GM18508 (cell line): ENCODE data around the gene CEP70.
"Not testable (repeated sequence)": the region's sequence is repeated elsewhere in the genome, so short reads cannot be mapped to it uniquely, and the experiment has no call there.

ENCODE experiments used
- ATAC-seq: cut with Tn5 transposase; IDR thresholded peaks from one replicate; pipeline ENCODE4 v1.9.1; 2021; ENCODE audit warnings: moderate number of reproducible peaks; ENCODE audit not compliant: insufficient read depth, unreplicated experiment

CEP70 gene

GRCh38 chr3:138521445-138521844 is 72.6 kb downstream of the CEP70 start:
- ATAC-seq, result not testable (repeated sequence)

GRCh38 chr3:138513090-138513843 is 80.8 kb downstream of the CEP70 start:
- peak; percentile 55 for ATAC-seq

- no peak for ATAC-seq
Observed at GRCh38 chr3:138511945-138512344, 82.1 kb downstream of the CEP70 start.

- no peak for ATAC-seq
Observed at GRCh38 chr3:138509586-138509985, 84.5 kb downstream of the CEP70 start.

GRCh38 chr3:138507524-138507923 is 86.5 kb downstream of the CEP70 start:
- no peak for ATAC-seq

- no peak for ATAC-seq
Observed at GRCh38 chr3:138498991-138499390, 95.1 kb downstream of the CEP70 start.

GRCh38 chr3:138497851-138498250 is 96.2 kb downstream of the CEP70 start:
- ATAC-seq, result no peak

- no peak for ATAC-seq
Observed at GRCh38 chr3:138497021-138497420, 97.0 kb downstream of the CEP70 start.

GRCh38 chr3:138496436-138496835 is 97.6 kb downstream of the CEP70 start:
- no peak for ATAC-seq

GRCh38 chr3:138495638-138496037 is 98.4 kb downstream of the CEP70 start:
- not testable (repeated sequence) for ATAC-seq

- ATAC-seq, result no peak
Observed at GRCh38 chr3:138494607-138494929, 99.5 kb downstream of the CEP70 start.

- ATAC-seq, result no peak
Observed at GRCh38 chr3:138493804-138494606, 100.1 kb downstream of the CEP70 start.

GRCh38 chr3:138492980-138493675 is 100.9 kb downstream of the CEP70 start:
- no peak for ATAC-seq

- no peak for ATAC-seq
Observed at GRCh38 chr3:138491971-138492370, 102.1 kb downstream of the CEP70 start.

- ATAC-seq, result not testable (repeated sequence)
Observed at GRCh38 chr3:138486580-138486979, 107.5 kb downstream of the CEP70 start.

- not testable (repeated sequence) for ATAC-seq
Observed at GRCh38 chr3:138484672-138485071, 109.4 kb downstream of the CEP70 start.

GRCh38 chr3:138479438-138479863 is 114.6 kb downstream of the CEP70 start:
- ATAC-seq, result no peak

GRCh38 chr3:138477801-138478200 is 116.3 kb downstream of the CEP70 start:
- ATAC-seq, result no peak

GRCh38 chr3:138477120-138477519 is 116.9 kb downstream of the CEP70 start:
- no peak for ATAC-seq

- ATAC-seq, result no peak
Observed at GRCh38 chr3:138476526-138476925, 117.5 kb downstream of the CEP70 start.

- no peak for ATAC-seq
Observed at GRCh38 chr3:138474163-138474562, 119.9 kb downstream of the CEP70 start.
